CD1c-positive myeloid dendritic cell (primary cell): ENCODE data around the gene GNG8.

ENCODE experiments used
- DNase-seq: peaks from one replicate; pipeline ENCODE4 v3.0.0-alpha.2; 2016; ENCODE audit errors: extremely low spot score

The GNG8 gene

GRCh38 chr19:46602392-46603194, 33.4 kb downstream of the GNG8 start:
- no peak for DNase-seq

DNA sequence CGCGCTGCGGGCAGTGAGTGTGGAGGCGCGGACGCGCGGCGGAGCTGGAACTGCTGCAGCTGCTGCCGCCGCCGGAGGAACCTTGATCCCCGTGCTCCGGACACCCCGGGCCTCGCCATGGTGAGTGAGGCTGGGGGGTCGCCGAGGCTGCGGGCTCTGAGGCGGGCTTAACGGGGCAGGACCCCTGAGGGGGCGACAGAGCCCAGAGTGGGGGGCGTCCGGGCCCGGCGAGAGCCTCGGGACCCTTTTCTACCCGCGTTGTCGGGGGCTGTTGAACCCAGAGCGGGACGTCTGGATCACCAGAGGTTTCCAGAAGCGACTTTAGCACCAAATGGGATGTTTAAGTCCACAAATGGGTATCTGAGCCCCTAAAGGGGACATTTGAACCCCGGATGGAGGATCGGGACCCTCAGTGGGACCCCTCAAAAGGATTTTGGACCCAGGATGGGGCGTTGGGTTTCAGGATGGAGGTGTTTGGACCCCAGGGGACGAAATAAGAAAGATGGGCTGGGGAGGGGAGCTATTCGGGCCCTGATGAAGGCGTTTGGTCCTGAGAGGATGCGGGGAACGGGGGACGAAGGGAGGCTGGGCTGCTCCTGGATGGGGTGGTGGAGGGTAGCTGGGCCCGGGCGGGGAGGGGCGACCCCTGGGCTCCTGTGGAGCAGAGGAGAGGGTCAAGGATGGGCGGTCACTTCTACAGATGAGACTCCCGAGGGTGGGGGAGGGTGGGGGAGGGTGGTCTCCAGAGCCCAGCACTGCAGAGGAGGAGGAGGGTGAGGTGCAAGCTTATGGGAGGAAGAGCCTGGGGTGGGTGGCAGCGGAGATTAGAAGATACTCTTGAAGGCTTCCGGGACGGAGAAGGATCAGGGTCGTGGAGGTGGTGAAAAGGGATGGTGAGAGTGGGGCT, 34.4 kb downstream of the GNG8 start, which contains the start of gene CALM3:
CALM3 (plus strand) TSS at position 13 of the 907 bp plus-strand sequence; CDS start at position 118, 105 bp downstream.
- no peak for DNase-seq

GRCh38 chr19:46600384-46601317, 35.4 kb downstream of the GNG8 start:
- DNase-seq: peak; percentile 99

DNA sequence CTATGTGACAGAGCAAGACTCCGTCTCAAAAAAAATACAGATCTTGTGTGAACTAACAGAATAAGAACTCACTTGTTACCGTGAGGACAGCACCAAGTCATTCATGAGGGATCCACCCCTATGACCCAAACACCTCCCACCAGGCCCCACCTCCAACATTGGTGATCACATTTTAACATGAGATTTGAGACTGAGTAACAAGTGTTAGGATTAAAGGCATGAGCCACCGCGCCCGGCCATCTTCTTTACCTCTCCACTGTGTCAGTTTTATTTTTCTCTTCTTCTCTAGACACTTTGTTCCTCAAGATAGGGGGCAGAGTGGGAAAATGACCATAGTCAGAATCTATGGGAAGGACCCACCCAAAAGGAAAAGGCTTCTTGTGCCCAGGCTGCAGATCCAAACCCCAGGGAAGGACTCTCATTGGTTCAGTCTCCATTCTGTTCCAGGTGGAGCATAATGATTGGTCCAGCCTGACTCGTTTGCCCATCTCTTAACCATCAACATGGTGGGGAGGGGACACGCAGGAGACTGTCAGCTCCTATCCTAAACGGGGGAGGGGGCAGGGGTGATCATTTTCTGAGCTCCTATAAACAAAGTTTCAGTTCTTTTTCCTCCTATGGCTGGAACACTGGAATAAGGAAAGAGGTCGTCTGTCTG, 36.2 kb downstream of the GNG8 start:
- DNase-seq: no peak

DNA sequence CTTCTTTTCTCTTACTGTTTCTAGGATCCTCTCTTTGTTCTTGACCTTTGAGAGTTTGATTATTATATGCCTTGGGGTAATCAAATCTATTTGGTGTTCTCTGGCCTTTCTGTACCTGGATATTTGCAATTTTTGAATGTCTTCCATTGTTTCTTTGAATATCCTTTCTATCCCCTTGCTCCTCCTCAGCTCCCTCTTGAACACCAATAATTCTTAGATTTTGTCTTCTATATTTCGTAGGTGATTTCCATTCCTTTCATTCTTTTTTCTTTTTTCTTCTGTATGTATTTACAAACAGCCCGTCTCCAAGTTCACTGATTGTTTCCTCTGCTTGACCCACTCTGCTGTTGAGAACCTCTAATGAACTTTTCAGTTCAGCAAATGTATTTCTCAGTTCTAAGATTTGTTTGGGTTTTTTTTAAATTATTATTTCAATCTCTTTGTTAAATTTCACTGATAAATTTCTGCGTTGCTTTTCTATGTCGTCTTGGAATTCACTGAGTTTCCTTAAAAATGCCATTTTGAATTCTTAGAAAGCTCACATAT, 37.6 kb downstream of the GNG8 start:
- no peak for DNase-seq

- no peak for DNase-seq
Measured at GRCh38 chr19:46596008-46596407, 40.0 kb downstream of the GNG8 start.

DNA sequence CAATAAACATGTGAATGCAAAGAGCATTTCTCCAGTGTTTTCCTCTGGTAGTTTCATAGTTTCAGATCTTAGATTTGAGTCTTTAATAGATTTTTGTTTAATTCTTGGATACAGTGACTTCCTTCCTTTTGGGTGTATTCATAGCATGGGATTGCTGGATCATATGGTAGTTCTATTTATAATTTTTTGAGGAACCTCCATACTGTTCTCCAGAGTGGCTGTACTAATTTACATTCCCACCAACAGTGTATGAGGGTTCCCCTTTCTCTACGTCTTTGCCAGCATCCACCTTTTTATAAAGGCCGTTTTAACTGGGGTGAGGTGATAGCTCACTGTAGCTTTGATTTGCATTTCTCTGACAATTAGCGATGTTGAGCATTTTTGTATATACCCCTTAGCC, 44.1 kb downstream of the GNG8 start:
- peak; percentile 43 for DNase-seq

- no peak for DNase-seq
Measured at GRCh38 chr19:46591254-46591653, 44.7 kb downstream of the GNG8 start.

GRCh38 chr19:46587861-46588260, 48.1 kb downstream of the GNG8 start:
- DNase-seq: no peak

DNA sequence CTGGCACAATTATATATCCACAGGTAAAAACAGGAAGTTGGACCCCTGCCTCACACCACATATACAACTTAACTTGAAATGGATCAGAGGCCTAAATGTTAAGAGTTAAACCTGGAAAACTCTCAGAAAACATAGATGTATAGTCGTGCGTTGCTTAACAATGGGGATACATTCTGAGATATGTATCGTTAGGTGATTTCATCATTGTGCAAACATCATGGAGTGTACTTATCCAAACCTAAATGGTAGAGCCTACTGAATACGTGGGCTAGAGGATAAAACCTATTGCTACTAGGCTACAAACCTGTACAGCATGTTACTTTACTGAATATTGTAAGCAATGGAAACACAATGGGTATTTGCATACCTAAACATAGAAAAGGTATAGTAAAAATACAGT, 49.7 kb downstream of the GNG8 start:
- no peak for DNase-seq

DNA sequence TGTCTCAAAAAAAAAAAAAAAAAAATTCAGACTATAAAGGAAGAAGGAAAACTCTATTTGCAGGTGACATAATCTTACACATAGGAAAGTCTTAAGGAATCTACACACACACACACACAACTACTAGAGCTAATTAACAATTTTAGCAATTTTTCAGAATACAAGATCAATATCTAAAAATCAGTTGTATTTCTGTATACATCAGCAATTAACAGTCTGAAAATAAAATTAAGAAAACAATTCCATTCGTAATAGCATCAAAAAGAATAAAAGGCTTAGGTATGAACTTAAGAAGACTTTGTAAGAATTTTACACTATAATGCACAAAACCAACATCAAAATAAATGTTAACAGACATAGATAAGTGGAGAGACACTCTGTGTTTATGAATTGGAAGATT, 50.5 kb downstream of the GNG8 start:
- DNase-seq: no peak
